ENCODE measurements around the gene APOC1.
"Not testable (repeated sequence)": the region's sequence is repeated elsewhere in the genome, so short reads cannot be mapped to it uniquely, and the experiment has no call there.

APOC1 gene

DNA sequence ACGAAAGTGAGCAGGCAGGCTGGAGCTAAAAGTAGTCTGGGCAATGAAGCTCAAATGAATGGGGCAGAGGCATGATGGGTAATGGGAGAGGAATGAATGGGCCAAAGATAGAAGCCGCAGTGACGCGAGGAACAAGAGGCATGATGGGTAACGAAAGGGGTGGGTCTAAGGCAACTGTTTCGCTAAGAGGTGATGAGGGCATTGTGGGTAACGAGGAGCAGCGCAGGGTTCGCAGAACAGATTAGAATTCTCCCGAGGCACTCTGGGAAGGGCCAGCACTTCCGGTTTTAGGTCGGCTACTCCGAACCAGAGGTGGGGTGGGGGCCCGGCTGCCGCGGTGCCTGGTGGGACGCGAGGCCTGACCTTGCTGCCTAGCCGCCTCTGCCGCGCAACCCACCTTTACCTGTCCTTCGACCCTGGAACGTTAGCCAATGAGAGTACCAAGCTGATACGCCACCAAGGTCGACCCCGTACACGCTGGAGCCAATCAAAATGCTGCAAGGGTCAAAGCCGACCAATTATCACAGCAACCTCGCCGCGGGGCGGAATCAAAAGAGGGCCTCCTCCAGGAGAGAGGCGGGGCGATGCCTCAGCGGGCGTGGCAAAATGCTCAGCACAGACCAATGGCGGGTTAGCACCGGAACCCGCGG, 23.9 kb upstream of the APOC1 start:
- DNase-seq, result peak; percentile 100

DNA sequence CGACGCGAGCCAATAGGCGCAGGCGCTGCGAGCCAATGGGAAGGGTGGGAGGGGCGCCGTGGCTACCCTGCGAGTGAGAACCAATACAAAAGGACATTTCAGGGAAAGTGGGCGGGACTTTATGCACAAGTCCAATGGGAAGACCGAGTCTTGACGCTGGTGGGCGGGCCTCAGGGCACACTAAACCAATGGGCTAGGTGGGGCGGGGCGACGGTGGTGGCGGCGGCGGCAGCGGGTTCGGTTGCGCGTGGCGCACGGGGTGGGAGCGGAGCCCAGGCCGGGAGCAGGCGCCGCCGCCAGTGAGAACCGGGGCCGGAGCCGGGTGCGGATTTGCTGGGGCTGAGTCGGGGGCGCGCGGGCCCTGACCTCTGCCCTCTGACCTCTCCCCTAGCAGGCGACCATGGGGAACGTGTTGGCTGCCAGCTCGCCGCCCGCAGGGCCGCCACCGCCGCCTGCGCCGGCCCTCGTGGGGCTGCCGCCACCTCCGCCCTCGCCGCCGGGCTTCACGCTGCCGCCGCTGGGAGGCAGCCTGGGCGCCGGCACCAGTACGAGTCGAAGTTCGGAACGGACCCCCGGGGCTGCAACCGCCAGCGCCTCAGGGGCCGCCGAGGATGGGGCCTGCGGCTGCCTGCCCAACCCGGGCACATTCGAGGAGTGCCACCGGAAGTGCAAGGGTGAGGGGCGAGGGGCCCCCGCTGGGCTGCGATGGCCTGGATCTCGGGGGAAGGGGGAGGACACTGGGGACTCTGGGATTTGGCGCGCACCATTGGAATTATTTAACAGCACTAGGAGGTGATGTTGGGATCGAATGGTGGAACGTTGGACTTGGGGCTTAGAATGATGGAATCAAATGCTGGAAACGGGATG, 23.2 kb upstream of the APOC1 start, which contains the start of gene TOMM40:
Gene TOMM40, plus strand, starts transcription at position 239 of the 867 bp plus-strand sequence. Its CDS starts 162 bp downstream, at position 401.
- DNase-seq, result peak; percentile 100

DNA sequence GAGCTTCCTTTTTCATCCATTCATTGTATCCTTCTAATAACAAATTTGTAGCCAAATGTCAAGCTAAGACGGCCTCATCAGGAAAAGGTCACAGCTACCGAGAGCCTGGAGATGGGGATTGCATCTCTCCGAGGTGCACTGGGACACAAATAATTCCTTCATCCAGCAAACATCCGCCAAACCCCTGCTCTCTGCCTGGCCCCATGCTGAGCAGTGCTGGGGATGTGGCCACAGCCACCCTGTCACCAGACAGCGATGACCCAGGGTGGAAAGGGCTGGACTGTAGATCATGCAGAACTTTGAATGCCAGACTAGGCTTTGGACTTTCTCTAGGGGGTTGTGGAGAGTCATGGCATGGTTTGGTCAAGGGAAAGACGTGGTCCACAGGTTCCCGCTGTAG, 21.5 kb upstream of the APOC1 start:
- DNase-seq, result no peak

DNA sequence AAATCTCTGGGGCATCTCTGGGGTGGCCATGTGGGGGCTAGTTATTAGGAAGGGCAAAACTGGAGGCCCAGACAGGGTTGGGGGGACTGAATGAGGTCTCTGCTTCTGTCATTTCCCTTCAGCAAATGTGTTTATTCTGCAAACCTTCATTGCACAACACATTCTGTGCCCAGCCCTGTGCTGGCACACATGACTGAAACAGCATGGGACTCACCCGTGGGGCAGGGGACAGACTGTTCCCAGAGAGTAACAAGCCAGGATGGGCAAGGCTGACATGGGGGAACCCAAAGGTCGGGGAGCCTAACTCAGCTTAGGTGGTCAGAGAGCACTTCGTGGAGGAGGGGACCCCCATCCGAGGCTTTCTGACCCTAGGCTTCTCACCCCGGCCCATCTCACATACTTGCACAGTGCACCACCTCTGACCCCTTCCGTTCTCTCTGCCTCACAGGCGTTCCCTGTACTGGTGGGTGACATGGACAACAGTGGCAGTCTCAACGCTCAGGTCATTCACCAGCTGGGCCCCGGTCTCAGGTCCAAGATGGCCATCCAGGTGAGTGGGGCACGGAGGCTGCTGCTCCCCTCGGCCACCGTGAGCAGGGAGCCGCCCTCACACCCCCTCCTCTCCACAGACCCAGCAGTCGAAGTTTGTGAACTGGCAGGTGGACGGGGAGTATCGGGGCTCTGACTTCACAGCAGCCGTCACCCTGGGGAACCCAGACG, 20.9 kb upstream of the APOC1 start:
- DNase-seq, result no peak

DNA sequence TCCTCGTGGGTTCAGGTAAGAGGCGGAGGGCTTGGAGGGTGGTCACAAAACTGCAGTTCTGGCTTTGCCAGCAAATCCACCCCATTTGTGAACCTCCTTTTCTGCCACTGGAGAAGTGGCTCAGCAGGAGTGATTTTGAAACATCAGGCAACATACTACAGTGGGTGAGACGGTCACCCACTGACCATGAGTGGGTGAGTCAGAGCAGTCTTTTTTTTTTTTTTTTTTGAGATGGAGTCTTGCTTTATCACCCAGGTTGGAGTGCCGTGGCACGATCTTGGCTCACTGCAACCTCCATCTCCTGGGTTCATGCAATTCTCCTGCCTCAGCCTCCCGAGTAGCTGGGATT, 20.4 kb upstream of the APOC1 start:
- no peak for DNase-seq

DNA sequence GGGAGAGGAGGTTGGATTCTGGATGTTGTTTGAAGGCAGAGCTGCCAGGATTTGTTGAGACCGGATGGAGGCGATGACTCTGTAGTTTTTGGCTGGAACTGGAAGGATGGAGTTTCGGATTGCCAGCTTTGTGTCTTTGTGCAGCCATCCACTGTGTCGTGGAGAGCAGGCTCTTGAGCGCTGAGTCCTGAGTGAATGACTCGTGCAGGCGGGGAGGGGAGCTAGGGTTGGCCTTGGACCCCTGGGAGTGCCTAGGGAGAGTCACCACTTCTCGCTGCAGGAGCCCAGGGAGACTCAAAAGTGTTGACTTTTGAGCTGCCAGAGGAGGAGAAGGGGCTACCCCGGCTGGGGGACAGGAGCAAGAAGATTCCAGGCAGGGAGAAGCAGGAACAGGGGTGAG, 19.5 kb upstream of the APOC1 start:
- DNase-seq, result no peak

DNA sequence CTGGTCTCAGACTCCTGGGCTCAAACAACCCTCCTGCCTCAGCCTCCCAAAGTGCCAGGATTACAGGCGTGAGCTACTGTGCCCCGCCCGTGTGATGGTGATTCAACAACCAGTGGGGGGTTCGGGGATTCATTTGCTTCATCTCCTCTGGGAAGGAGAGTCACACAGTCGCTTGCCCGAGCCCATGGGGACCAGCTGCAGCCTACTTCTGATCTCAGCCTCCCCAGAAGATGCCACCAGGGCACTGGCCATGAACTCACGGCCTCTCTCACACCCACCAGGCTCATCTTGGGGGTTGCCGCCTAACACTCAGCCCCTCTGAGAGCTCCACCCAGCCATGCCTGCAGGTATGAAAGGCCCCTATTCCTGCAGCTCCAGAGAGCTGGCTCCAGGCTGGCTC, 16.6 kb upstream of the APOC1 start:
- no peak for DNase-seq

DNA sequence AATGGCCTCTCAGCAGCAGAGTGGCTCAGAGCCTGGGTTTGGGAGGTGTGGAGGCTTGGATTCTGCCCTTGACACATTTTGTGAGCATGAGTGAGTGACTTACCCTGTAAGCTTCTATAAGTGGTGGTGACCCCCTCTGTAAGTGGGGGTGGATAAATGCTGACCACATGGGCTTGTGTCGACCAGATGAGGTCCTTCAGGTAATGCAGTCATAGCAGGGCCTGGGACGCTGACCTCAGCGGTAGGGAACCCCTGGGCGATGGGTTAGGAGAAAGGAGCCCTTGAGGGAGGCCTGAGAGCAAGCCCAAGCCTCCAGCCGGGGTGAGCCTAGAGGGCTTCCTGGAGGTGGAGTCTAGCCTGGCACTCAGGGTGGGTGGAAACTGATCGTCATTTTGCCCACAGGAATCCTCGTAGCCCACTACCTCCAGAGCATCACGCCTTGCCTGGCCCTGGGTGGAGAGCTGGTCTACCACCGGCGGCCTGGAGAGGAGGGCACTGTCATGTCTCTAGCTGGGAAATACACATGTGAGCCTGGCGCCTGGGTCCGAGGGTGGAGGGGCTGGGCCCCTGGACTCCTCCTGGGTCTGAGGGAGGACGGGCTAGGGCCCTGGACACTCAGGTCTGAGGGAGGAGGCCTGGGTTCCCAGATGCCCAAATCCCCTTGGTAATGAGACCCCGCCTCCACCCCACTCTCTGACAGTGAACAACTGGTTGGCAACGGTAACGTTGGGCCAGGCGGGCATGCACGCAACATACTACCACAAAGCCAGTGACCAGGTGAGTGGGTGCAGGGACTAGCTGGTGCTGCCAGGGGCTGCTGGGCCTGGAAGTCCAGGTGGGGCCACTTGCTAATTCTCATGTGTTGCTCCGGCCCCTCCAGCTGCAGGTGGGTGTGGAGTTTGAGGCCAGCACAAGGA, 13.8 kb upstream of the APOC1 start:
- no peak for DNase-seq

DNA sequence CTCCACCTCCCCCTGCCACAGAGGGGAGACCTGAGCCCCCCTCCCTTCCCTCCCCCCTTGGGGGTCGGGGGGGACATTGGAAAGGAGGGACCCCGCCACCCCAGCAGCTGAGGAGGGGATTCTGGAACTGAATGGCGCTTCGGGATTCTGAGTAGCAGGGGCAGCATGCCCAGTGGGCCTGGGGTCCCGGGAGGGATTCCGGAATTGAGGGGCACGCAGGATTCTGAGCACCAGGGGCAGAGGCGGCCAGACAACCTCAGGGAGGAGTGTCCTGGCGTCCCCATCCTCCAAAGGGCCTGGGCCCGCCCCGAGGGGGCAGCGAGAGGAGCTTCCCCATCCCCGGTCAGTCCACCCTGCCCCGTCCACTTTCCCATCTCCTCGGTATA, 11.2 kb upstream of the APOC1 start:
- DNase-seq, result no peak

DNA sequence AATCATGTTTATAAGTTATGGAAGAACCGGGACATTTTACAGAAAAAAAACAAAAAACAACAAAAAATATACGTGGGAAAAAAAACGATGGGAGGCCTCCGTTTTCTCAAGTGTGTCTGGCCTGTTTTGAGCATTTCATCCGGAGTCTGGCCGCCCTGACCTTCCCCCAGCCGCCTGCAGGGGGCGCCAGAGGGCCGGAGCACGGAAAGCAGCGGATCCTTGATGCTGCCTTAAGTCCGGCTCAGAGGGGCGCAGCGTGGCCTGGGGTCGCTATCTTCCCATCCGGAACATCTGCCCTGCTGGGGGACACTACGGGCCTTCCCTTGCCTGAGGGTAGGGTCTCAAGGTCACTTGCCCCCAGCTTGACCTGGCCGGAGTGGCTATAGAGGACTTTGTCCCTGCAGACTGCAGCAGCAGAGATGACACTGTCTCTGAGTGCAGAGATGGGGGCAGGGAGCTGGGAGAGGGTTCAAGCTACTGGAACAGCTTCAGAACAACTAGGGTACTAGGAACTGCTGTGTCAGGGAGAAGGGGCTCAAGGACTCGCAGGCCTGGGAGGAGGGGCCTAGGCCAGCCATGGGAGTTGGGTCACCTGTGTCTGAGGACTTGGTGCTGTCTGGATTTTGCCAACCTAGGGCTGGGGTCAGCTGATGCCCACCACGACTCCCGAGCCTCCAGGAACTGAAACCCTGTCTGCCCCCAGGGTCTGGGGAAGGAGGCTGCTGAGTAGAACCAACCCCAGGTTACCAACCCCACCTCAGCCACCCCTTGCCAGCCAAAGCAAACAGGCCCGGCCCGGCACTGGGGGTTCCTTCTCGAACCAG, 10.6 kb upstream of the APOC1 start:
- peak; percentile 54 for DNase-seq

DNA sequence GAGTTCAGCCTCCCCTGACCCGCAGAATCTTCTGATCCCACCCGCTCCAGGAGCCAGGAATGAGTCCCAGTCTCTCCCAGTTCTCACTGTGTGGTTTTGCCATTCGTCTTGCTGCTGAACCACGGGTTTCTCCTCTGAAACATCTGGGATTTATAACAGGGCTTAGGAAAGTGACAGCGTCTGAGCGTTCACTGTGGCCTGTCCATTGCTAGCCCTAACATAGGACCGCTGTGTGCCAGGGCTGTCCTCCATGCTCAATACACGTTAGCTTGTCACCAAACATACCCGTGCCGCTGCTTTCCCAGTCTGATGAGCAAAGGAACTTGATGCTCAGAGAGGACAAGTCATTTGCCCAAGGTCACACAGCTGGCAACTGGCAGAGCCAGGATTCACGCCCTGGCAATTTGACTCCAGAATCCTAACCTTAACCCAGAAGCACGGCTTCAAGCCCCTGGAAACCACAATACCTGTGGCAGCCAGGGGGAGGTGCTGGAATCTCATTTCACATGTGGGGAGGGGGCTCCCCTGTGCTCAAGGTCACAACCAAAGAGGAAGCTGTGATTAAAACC, 9.9 kb upstream of the APOC1 start:
- peak; percentile 36 for DNase-seq

DNA sequence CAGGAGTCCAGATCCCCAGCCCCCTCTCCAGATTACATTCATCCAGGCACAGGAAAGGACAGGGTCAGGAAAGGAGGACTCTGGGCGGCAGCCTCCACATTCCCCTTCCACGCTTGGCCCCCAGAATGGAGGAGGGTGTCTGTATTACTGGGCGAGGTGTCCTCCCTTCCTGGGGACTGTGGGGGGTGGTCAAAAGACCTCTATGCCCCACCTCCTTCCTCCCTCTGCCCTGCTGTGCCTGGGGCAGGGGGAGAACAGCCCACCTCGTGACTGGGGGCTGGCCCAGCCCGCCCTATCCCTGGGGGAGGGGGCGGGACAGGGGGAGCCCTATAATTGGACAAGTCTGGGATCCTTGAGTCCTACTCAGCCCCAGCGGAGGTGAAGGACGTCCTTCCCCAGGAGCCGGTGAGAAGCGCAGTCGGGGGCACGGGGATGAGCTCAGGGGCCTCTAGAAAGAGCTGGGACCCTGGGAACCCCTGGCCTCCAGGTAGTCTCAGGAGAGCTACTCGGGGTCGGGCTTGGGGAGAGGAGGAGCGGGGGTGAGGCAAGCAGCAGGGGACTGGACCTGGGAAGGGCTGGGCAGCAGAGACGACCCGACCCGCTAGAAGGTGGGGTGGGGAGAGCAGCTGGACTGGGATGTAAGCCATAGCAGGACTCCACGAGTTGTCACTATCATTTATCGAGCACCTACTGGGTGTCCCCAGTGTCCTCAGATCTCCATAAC, 8.8 kb upstream of the APOC1 start, which contains the start of gene APOE:
Gene APOE, plus strand, starts transcription at position 360 of the 724 bp plus-strand sequence. CDS start 829 bp downstream, outside the sequence.
- peak; percentile 40 for DNase-seq

DNA sequence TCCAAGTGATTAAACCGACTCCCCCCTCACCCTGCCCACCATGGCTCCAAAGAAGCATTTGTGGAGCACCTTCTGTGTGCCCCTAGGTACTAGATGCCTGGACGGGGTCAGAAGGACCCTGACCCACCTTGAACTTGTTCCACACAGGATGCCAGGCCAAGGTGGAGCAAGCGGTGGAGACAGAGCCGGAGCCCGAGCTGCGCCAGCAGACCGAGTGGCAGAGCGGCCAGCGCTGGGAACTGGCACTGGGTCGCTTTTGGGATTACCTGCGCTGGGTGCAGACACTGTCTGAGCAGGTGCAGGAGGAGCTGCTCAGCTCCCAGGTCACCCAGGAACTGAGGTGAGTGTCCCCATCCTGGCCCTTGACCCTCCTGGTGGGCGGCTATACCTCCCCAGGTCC, 6.8 kb upstream of the APOC1 start:
- no peak for DNase-seq

DNA sequence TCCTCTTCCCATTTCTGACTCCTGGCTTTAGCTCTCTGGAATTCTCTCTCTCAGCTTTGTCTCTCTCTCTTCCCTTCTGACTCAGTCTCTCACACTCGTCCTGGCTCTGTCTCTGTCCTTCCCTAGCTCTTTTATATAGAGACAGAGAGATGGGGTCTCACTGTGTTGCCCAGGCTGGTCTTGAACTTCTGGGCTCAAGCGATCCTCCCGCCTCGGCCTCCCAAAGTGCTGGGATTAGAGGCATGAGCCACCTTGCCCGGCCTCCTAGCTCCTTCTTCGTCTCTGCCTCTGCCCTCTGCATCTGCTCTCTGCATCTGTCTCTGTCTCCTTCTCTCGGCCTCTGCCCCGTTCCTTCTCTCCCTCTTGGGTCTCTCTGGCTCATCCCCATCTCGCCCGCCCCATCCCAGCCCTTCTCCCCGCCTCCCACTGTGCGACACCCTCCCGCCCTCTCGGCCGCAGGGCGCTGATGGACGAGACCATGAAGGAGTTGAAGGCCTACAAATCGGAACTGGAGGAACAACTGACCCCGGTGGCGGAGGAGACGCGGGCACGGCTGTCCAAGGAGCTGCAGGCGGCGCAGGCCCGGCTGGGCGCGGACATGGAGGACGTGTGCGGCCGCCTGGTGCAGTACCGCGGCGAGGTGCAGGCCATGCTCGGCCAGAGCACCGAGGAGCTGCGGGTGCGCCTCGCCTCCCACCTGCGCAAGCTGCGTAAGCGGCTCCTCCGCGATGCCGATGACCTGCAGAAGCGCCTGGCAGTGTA, 6.2 kb upstream of the APOC1 start:
- DNase-seq, result no peak

DNA sequence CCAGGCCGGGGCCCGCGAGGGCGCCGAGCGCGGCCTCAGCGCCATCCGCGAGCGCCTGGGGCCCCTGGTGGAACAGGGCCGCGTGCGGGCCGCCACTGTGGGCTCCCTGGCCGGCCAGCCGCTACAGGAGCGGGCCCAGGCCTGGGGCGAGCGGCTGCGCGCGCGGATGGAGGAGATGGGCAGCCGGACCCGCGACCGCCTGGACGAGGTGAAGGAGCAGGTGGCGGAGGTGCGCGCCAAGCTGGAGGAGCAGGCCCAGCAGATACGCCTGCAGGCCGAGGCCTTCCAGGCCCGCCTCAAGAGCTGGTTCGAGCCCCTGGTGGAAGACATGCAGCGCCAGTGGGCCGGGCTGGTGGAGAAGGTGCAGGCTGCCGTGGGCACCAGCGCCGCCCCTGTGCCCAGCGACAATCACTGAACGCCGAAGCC, 5.6 kb upstream of the APOC1 start:
- no peak for DNase-seq

DNA sequence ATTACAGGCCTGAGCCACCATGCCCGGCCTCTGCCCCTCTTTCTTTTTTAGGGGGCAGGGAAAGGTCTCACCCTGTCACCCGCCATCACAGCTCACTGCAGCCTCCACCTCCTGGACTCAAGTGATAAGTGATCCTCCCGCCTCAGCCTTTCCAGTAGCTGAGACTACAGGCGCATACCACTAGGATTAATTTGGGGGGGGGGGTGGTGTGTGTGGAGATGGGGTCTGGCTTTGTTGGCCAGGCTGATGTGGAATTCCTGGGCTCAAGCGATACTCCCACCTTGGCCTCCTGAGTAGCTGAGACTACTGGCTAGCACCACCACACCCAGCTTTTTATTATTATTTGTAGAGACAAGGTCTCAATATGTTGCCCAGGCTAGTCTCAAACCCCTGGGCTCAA, 4.6 kb upstream of the APOC1 start:
- no peak for DNase-seq

DNA sequence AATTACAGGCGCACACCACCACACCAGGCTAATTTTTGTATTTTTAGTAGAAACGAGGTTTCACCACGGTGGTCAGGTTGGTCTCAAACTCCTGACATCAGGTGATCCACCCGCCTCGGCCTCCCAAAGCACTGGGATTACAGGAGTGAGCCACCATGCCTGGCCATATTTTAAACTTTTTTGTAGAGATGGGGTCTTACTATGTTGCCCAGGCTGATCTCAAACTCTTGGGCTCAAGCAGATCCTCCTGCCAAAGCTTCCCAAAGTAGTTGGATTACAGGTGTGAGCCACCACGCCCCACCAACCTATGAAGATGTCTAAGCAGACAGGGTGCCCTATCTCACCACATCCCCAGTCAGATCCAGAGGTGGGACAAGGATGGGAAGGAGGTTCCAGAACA, 2.5 kb upstream of the APOC1 start:
- DNase-seq, result not testable (repeated sequence)

DNA sequence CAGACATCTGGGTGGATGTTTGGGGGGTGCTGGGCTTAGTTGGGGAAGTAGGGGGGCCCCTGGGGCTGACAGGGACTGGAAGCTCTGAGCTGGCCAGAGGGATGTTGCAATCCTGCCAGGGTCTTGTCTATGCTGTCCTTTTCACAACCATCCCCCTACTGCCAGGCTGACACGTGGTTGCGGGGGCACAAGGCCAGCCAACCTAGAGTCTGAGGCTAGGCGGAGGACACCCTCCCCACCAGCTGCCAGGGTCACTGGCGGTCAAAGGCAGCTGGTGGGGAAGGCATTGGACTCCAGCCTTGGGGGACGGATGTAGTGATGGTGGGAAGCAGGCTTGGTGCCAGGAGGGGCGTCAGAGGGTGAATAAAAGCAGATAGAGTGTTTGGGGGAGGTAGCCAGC, 1.6 kb upstream of the APOC1 start:
- DNase-seq, result no peak

DNA sequence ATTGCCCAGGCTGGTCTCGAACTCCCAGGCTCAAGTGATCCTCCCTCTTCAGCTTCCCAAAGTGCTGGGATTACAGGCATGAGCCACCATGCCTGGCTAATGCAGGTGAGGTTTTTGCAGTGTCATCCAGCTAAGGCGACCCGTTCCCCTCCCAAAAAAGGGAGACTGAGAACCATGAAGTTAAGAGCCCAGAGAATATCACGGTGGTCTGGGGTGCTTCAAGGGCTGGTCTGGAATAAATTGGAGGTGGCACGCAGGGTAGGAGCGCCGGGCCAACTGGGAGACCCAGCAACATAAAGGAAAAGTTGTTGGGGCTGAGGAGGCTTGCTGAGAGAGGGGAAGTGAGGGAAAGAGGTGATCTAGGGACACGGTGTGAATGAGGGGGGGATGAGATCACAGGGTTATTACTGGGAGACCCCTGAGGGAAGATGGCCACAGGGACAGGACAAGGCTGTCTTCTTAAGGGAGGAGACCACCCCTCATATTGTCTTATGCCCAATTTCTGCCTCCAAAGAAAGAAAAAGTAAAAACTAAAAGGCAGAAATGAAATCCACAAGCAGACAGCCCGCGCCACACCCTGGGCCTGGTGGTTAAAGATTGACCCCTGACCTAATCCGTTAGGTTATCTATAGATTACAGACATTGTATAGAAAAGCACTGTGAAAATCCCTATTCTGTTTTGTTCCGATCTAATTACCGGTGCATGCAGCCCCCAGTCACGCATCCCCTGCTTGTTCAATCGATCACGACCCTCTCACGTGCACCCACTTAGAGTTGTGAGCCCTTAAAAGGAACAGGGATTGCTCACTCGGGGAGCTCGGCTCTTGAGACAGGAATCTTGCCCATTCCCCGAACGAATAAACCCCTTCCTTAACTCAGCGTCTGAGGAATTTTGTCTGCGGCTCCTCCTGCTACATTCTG, 636 bp upstream of the APOC1 start:
- not testable (repeated sequence) for DNase-seq

All from NCI-H69 (cell line).